ENCODE data around the gene DIDO1.
A peak's percentile ranks its signal among the peaks of the same experiment; 100 is the strongest.

Gene DIDO1

DNA sequence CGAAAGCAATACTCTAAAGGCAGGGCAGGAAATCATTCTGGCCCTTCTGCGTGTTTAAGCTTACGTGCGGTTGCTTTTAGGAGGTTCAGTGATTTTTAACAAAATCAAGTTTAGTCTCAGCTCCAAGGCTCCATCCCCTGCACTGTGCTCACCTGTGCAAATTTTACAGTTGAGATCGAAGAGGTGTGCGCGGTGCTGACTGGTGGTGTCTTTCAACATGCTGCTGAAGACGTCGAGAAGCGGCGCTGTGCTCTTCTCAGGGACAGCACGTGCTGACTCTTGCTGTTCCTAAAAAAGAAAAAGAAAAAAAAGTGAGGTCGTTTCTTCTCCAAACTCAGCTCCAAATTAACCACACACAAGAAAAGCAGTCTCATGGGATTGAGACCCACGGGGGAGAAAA lies 32.0 kb downstream of the DIDO1 start:
- DNase-seq (ENCODE audit: low read depth): no peak

DNA sequence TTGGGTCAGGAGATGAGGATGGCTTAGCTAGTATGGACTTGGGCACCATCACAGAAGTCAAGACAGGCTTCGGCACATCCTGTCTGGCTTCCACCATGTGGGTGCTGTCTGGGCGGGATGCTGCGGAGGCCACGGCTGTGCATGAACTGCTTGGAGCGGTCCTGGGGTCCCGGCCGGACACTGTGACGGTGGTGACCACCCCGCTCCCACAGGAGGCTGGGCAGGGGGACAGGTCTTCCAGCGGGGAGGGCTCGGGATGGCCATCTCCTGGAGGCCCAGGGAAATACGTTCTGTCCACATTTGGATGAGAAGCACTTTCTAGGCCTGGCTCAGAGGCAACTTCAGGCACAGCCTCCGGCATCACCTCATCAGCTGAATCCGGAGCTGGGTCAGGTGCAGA lies 32.6 kb downstream of the DIDO1 start:
- no peak for DNase-seq (ENCODE audit: low read depth)

DNA sequence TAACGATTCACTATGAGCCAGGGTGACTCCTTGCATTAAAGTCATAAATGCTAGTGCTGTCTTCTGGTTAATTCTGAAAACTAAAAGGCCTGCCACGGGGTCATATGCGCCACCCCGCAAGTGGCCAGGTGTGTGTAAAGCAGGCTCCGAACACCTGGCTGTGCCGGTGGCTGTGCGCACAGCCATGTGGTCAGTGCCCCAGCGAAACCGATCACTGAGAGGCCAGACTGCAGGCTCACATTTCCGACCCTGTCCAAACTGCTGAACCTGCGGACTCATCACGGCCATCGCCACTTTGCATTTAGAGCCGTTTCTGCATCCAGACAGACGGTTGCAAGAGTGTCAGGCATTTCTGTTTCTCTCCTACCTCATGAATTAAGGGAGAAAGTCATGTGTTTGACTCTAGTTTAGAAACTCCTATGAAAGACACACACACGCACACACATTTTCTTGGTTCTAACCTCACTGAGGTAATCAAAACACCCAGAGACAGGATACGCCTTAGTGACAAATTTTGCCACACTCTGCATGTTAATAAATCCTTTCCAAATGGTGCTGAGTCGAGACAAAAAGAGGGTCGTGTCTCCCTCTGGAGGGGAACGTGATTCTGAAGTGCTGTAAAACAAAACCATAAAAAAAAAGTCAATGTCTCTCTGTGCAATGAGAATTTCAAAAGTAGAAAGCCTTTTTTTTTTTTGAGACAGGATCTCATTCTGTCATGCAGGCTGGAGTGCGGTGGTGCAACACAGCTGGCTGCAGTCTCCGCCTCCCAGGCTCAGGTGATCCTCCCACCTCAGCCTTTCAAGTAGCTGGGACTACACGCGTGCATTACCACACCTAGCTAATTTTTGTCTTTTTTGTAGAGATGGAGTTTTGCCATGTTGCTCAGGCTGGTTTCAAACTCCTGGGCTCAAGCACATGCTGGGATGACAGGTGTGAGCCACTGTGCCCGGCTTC lies 33.7 kb downstream of the DIDO1 start:
- no peak for DNase-seq (ENCODE audit: low read depth)

DNA sequence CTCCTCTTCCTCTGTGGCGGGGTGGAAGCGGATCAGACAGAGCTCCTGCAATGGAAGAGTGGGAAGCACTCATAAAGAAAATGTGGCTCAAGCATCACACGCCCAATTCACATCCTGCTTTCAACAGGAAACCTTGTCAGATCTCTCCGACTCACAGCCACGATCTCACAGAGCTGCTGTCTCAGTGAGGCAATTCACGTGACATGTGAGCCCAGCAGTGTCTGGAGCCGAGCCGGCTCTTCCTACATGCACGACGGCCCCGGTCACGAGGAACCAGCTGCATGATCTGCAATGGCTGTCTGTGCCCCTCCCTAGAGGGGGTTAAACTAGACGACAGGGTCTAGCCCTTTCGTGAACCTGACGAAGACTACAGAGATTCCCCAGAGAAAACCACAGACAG lies 35.2 kb downstream of the DIDO1 start:
- no peak for DNase-seq (ENCODE audit: low read depth)

DNA sequence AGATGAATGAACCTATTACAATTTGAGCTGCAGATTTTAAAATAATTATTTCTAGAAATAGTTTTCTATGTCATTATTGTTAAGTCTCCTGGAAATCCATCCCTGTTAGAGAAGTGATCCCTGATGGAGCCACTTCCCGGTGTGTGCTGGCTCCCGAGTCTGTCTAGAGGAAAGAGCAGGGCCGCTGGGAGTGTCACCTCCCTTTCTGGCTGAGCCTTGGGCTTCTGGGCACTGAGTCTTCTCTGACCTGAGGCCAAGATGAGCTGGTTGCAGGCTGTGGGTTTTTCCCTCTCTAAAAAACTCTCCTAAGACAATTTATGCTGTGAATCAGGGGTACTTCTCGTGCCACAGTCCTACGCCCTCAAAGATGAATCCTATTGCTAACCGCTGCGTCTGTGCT lies 35.9 kb downstream of the DIDO1 start:
- DNase-seq (ENCODE audit: low read depth): no peak

DNA sequence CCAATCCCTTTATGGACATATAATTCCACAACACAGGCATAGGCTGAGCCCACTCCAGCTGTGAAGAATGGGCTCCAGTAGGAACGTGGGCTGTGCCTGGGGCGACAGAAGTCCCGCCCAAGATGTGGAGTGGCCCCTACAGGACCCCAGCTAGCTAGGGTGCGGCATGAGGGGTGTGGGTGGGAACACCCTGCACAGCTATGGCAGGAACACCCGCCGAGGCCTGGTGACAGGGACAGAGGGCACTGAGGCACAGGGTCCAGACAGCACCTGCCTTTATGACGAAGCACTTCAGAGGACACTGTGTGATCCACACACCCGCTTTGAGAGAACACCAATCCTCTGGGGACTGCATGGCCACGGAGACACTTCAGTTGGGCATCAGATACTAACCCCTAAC lies 36.4 kb downstream of the DIDO1 start:
- no peak for DNase-seq (ENCODE audit: low read depth)

DNA sequence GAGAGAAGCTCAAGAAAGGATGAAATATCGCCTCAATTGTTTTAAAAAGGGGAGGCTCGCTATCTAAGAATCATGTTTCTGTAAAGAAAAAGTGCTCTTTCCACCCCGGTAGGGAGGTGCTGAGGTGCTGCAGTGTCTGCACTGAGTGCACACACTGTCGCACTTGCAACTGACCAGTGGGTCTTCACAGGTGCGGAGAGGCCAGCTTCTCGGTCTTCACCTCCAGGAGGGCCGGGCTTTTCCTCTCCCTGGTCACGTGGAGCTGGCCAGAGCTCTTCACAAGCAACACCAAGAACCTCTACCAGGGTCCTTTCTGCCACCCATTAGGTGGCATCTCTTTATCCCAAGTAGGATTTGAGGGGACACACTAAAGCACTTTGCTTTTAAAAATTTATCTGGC lies 36.9 kb downstream of the DIDO1 start:
- DNase-seq (ENCODE audit: low read depth): no peak

DNA sequence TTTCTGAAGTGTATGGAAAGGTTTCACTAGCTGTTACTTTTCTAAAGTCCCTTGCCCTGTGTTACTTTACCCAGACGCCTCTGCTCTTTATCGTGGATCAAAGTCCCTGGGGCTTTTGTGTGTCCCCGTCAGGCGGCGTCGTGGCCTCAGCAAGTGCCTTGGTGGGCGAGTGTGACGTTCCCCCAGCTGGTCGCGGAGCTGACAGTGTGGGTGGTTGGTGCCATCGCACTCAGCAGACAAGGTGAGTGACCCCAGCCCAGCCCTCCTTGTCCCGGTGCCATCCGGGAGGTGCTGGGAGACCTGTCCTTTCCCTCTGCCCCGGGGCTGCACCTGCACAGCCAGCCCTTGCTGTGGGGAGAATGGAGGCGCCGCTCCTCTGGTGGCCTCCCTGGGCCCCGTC lies 37.4 kb downstream of the DIDO1 start:
- no peak for DNase-seq (ENCODE audit: low read depth)

DNA sequence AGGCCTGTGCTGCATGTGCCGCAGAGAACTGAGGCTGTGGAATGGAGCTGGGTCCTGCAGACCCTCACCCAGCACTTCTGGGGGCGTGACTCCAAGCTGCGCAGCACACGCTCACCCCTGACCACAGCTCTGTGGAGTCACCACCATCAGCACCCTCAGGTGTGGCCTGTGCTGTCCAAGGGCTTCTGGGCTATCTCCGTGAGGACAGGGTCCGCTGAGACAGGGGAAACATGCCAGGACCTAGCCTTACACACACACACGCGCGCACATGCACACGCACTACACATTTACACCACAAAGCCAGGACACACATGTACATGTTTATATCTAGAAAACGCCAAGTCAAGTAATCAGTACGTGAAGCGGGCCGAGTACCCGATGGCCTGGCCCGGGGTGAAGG lies 37.9 kb downstream of the DIDO1 start:
- DNase-seq (ENCODE audit: low read depth): no peak

DNA sequence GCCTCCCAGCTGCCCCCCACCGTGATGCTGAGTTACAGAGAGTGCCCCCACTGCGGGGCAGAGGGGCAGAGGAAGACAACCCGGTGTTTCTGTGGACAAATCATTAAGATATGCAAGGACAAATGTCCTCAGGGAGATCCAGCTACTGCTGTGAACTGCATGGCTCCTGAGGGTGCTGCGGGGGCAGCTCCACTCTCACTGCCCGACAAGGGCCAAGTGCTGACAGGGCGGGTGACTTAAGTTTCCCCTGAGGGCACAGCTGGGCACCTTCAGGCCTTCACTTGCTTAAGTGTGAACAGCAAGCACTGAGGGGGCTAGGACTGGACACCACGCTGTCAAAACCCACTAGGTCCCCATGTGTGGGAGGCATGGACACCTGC lies 38.5 kb downstream of the DIDO1 start:
- DNase-seq (ENCODE audit: low read depth): no peak

DNA sequence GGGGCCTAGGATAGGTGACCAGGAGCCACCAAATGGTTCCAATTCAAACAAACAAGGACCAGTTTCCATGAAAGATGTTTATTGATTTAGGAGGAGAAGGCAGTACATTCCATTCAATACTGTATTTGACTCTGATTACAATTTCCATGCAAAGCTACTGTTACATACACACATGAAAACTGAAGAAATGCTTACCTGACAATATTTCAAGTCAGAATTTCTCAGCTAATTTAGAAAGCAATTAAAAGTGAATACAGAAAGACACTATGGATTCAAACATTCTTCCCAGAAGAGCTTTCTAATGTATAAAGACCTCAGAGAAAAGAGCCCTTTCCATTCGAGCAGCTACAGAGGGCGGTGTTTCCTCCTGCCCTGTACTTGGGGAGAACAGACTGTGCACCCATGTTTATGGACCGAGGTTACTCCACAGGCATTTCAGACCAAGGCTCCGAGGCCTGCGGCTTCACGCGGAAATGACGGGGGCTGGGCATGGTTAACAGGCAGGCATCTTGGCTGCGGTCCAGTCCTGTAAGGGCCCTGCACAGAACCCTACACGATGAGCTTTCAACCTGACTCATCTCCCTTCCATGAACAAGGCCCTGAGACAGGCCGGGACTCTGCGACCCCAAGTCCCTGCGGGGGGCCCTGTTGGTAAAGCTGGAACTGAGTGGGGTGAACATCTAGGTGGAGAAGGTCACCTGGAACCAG lies 39.0 kb downstream of the DIDO1 start:
- DNase-seq (ENCODE audit: low read depth): peak; percentile 53

DNA sequence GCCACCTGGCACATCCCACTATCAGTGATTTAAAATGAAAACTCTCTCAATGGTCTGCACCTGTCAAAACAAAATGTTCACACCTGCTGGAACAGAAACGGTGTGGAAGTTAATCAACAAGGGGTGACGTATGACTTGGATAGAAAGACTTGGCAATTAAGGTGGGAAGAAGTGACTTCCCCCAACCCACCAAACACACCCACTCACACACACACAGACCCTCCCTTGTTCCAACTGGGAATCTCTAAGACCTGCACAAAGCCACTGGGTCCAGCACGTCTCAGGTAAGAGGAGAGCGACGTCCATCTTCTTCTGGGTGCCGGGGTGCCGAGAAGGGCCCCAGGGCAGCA lies 39.6 kb downstream of the DIDO1 start:
- no peak for DNase-seq (ENCODE audit: low read depth)

DNA sequence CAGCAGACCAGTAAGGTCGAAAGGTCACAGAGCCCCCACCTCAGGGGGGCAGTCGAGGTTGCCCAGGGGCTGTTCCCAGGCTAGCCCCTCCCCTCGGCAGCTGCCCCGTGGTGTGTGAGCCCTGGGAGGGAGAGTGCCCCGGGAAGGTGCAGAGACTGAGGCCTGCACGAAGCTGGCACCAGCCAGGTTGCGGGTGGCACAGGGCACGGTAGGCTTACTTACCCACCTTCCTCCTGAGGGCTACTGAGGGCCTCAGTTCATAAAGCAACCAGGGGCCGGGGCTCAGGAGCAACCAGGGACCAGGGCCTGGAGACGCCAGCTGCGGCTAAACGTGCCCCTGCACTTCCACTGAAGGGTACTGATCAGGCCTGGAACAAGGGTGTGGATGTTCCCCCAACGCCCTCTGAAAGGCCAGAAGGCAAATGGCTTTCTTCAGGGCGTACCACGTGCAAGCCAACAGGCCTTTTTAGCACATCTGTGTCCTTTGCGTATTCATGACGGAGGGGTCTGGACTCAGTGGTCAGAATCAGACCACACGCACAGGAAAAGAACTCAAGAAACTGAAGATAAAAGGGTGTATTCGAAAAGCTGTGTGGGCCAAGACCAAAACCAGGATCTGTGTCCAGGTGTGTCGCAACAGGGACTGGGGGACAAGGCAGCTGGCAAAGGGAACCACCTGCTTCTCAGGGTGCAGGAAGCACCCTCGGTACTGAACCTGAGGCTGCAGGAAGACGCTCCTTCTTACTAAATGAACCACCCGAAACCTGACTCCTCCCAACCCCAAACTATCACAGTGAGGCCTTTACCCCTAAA lies 40.2 kb downstream of the DIDO1 start:
- no peak for DNase-seq (ENCODE audit: low read depth)

DNA sequence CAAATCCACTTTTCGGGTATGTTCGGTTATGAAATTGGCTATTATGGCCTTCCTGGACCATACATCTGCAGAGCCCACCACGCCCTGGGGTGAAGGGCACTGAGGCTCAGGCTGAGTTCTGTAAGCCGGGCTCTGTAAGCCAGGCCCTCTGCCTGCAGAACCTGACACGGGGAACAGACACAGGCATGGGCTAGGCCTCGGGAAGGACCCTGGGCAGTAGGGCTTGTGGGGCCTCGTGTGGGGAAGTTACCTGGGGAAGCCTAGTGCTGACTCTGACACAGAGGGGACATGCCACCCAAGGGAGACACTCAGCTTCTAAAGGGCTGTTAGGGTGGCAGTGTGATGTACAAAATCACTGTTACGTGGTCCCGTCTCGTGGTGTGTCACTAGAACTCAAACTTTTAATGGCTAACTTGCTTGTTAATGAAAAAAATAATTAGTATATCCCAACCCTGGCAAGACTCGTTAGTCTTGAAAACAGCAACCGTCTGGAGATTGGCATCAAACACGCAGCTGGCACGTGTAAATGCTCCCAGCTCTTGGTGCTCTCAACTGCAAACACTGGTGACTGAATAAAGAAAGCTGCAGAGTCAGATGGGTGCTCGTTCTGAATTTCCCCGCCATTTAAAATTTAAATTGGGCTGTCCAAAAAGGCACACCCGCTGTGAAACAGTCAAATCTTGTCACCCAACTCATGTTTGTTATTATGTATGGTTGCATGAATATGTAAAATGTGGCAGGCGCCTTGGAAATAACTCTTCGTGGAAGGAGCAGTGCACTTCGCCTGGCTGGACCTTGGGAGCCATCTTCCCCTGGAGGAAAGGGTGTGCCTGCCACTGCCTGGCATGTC lies 41.0 kb downstream of the DIDO1 start:
- no peak for DNase-seq (ENCODE audit: low read depth)

DNA sequence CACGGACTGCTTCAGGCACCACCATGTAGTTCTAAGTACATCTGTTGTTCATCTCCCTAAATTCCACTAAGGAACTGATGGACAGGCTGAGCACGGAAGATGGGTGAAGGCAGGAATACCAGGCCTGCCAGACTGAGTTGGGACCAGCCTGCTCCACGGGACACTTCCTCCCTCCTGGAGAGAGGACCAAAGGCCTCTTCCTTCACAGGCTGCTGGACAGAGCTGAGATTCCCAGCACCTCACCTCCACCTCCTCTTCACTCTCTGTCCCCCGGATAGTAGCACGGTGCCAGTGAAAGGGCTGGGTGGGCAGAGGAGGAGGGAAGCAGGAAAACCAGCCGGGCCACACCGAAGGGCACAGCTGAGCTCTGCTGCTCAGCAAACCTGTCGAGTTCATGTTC lies 41.7 kb downstream of the DIDO1 start:
- no peak for DNase-seq (ENCODE audit: low read depth)

DNA sequence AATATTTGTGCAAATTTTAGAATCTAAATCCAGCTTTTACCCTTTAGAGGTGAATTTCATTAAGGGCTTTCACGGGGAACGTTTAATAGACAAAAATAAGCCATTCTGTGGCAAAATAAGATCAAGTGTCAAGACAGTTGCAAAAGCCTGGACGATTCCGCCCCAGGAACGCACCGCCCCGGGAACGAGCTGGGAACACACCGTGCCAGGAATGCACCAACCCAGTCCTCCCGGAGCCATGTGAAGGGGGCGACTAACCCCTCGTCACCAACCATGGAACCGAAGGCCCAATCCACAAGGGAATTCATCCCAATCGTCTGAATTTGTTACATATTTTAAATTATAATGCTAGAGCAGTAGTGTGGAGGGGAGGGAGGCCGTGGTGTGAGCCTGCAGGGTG lies 43.9 kb downstream of the DIDO1 start:
- no peak for DNase-seq (ENCODE audit: low read depth)

DNA sequence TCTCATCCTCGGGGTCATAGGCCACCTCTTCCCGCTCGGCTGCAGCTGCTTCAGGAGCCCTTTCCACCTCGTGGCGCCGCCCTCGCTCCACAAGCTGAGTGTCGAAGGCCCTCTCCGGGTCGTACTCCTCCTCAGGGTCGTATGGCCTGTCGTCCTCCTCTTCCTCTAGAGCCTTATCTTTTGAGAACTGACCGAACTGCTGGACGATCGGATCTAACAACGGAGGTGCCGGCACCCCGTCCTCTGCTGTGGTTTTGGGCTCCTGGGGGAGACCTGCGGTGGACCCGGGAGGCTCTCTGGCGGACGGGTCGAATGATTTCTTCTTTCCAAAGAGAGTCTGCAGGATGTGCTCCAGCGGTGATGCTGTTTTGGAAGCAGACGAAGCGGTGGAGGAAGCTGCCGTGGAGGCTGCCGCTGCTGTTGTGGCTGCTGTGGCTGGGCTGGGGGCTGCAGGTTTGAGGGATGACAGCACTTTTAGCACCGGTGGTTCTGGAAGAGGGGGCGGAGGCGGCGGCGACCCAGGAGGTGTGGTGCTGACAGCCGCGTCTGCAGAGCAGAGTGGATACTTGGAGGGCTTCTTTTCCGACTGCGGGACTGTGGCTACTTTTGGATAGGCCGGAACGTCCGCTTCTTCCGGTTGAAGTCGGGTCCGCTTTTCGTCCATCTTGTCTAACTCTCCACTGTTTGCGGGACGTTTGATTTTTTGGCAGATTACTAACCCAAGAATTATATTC lies 44.5 kb downstream of the DIDO1 start:
- DNase-seq (ENCODE audit: low read depth): no peak

DNA sequence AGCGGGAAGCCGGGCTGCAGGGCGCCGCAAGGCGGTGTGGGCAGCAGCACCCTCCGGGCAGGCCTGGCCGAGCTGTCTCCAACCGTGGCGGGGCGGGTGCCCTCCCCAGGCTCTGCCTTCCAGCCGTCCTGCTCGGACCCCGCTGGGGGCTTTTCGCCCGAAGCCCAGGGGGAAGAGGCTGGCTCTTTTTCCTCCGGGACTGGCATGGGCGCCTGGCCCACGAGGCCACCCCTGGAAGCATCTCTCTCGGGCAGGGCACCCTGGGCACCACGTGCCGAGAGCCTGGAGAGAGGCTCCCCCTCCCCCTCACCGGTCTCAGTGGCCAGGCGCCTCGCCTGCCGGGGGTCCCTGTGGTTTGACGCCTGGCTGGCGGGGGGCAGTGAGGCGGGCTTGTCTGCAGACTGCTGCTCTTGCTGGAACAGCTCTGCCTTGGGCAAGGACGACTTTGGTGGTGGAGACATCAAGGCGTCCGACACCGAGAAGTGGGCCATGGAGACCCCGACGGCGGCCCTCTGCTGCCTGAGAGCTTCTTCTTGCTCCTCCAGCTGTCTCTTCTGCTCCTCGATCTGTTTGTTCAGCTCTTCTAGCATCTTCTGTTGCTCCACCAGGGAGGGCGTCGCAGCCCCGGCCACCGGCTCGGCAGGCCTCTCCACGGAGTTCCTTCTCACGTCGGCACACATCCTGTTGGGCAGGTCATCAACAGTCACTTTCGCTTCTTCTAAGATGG lies 45.2 kb downstream of the DIDO1 start:
- no peak for DNase-seq (ENCODE audit: low read depth)

DNA sequence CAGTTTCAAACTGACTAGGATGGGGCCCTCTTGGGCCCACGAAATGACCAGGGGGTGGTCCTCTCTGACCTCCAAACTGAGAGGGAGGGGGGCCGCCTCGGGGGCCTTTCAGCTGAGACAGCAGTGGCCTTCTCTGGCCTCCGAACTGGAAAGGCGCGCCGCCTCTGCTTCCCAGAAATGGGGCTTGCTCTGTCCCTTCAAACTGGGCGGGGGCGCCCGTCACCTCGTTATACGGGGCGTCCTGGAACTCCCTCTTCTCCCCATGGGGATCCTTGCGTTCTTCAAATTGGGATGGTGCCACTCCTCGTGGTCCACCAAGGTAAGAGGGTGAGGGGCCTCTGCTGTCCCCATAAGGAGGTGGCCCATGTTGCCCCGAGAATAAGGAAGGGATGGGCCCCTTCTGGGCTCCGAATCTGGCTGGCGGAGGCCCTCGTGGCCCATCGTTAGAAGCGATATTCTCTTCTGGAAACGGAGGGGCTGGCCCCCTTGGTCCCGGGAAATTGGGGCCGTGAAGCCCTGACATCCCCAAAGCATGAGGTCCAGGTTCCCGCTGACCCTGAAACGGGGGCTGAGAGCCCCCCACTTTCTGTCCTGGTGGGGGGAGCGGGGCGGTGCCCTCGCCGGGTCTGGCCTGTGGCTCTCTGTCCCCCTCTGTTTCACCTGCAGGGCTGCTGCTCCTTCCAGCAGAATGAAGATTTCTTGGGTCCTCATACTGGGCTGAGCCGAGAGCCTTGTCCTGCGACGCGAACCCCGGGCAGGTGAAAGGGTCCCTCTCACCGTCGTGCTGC lies 46.0 kb downstream of the DIDO1 start:
- DNase-seq (ENCODE audit: low read depth): no peak
